Measurements from ENCODE around the gene ZCCHC7. TPM values are rescaled to one million over a fixed set of nuclear protein-coding genes. Genes with fewer than 3 reads are reported as not detected.

ZCCHC7 gene
- total RNA-seq, 1 donor from 2014 or later, result 25.1 TPM

DNA sequence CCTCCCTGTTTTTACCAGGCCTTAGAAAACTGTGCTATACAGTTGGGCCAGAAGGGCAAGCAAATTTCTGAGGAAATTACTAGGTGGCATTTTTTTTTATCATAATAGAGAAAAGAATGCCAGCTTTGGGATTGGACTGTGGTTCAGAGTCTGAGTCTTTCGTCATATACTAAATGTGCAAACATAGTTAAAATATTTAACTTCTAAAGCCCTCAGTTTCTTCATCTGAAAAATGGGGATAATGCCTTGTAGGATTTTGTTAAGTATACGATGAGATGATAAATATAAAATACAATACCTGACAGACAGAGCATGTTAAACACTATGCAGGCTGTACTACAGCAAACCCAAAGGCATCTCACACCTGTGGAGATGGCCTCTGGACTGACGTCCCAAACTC lies 214.9 kb downstream of the ZCCHC7 start:
- DNase-seq (ENCODE audit: low spot score in 2 of 2), result no peak
- H3K36me3 ChIP-seq, result no peaks in the 10 kb centered on the region
- TF ChIP-seq, protein P1, sequence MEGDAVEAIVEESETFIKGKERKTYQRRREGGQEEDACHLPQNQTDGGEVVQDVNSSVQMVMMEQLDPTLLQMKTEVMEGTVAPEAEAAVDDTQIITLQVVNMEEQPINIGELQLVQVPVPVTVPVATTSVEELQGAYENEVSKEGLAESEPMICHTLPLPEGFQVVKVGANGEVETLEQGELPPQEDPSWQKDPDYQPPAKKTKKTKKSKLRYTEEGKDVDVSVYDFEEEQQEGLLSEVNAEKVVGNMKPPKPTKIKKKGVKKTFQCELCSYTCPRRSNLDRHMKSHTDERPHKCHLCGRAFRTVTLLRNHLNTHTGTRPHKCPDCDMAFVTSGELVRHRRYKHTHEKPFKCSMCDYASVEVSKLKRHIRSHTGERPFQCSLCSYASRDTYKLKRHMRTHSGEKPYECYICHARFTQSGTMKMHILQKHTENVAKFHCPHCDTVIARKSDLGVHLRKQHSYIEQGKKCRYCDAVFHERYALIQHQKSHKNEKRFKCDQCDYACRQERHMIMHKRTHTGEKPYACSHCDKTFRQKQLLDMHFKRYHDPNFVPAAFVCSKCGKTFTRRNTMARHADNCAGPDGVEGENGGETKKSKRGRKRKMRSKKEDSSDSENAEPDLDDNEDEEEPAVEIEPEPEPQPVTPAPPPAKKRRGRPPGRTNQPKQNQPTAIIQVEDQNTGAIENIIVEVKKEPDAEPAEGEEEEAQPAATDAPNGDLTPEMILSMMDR (IDR thresholded peaks at IDR 0.05), result no peak
- no peaks in the 10 kb centered on the region for H3K27me3 ChIP-seq
- H3K27ac ChIP-seq, result no peak overlapping the region
- no peaks in the 10 kb centered on the region for H3K9me3 ChIP-seq
- no peak overlapping the region for H3K4me3 ChIP-seq
- intact Hi-C loops (cut with DNase I), result no loop called here
- H3K4me1 ChIP-seq, result no peaks in the 10 kb centered on the region

DNA sequence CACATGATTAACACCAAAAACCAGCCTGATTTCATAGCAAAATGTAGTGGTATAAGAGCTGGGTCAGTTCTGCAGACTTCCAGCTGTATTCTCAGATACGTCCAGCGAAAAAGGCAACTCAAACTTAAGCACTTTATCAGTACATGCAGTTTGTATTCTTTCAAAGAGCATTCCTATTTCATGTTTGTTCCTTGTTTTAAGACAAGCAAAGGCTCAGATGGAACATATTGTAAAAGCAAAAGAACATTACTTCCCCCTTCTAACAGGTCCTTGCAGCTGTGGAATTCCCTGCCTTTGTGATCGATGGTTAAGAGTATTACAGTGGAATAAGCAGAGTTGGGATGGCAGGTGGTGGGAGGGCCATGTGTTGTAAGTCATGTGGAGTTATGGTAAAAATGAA lies 215.8 kb downstream of the ZCCHC7 start:
- TF ChIP-seq, protein P1 (IDR thresholded peaks at IDR 0.05), result no peak
- Histone ChIP-seq H3K4me1 (no peaks in the 10 kb centered on the region), H3K4me3 (no peak overlapping the region), H3K9me3 (no peaks in the 10 kb centered on the region), H3K27ac (no peak overlapping the region), H3K27me3 (no peaks in the 10 kb centered on the region), H3K36me3 (no peaks in the 10 kb centered on the region)
- intact Hi-C loops (cut with DNase I), result no loop called here
- no peak for DNase-seq (ENCODE audit: low spot score in 2 of 2)

DNA sequence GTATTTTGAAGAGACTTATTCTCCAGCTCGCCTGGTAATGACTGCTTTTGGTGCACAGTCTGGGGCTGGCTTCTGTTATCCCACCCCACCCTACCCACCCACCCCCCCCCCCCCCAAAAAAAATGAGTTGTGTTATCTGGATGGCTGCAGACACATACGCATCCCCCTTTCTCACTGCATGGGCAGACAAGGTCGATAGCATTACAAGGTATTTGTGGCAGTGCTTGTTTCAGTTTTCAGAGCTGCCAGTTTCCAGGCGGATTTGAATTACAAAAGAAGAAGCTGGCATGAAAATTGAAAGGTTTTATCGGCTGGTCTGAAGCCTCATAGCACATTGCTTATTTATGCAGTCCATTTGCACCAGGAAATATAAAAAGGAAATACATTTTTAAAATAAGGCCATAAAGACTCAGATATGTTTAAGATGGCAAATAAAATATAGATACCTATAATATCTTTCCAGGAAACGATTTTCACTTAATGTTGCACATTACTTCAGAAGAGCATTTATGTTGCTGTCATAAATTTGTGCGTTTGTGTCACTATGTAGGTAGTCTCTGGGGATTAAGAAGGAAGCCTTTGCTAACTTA lies 217.0 kb downstream of the ZCCHC7 start:
- no peaks in the 10 kb centered on the region for H3K4me1 ChIP-seq
- H3K36me3 ChIP-seq, result no peaks in the 10 kb centered on the region
- H3K27me3 ChIP-seq, result no peaks in the 10 kb centered on the region
- intact Hi-C loops (cut with DNase I), result no loop called here
- H3K4me3 ChIP-seq, result no peak overlapping the region
- TF ChIP-seq, protein P1 (IDR thresholded peaks at IDR 0.05), result no peak
- no peaks in the 10 kb centered on the region for H3K9me3 ChIP-seq
- no peak for DNase-seq (ENCODE audit: low spot score in 2 of 2)
- no peak overlapping the region for H3K27ac ChIP-seq

DNA sequence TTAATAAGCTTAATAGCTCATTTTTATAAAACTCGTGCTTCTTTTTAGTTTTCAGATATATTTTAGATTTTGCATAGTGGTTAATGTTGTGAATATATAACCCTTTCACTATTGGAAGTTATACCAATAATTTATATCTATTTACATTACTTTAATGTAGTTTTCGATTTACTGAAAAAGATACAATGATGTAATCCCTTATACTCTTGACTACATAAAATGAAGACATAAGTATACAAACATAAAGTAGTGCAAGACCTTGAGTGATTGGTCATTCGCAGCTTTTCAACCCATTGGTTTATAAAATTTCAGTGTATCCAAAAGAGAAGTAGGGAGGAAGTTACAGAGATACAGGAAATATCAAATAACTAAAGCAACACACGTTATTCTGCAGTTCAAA lies 217.8 kb downstream of the ZCCHC7 start:
- no peak for DNase-seq (ENCODE audit: low spot score in 2 of 2)

DNA sequence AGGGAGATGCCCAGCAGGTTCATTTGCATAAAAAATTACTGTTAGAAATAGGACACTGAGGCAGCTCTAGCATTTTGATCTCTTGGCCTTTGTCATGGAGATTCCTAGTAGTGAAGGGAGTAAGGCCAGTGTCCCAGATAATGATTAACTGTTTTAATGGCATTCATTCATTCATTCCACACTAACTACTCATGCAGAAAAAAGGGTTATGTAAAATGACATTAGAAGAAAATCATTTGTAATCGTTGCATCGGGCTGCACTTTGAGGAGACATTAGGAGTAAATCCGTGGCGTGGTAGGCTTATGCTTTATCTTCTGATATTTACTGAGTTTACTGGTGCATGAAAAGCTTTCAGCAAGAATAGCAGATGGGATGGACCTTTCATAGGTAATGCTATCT lies 219.5 kb downstream of the ZCCHC7 start:
- intact Hi-C loops (cut with DNase I), result no loop called here
- no peak overlapping the region for H3K4me3 ChIP-seq
- H3K4me1 ChIP-seq, result no peaks in the 10 kb centered on the region
- H3K9me3 ChIP-seq, result no peaks in the 10 kb centered on the region
- H3K36me3 ChIP-seq, result no peaks in the 10 kb centered on the region
- H3K27me3 ChIP-seq, result no peaks in the 10 kb centered on the region
- no peak overlapping the region for H3K27ac ChIP-seq
- TF ChIP-seq, protein P1 (IDR thresholded peaks at IDR 0.05), result no peak
- no peak for DNase-seq (ENCODE audit: low spot score in 2 of 2)

More for the DNA sequence above, 217.8 kb downstream of the ZCCHC7 start:
- no peaks in the 10 kb centered on the region for H3K36me3 ChIP-seq
- intact Hi-C loops (cut with DNase I), result no loop called here
- no peaks in the 10 kb centered on the region for H3K27me3 ChIP-seq
- TF ChIP-seq, protein P1 (IDR thresholded peaks at IDR 0.05), result no peak
- H3K27ac ChIP-seq, result no peak overlapping the region
- no peak overlapping the region for H3K4me3 ChIP-seq
- no peaks in the 10 kb centered on the region for H3K4me1 ChIP-seq
- H3K9me3 ChIP-seq, result no peaks in the 10 kb centered on the region

DNA sequence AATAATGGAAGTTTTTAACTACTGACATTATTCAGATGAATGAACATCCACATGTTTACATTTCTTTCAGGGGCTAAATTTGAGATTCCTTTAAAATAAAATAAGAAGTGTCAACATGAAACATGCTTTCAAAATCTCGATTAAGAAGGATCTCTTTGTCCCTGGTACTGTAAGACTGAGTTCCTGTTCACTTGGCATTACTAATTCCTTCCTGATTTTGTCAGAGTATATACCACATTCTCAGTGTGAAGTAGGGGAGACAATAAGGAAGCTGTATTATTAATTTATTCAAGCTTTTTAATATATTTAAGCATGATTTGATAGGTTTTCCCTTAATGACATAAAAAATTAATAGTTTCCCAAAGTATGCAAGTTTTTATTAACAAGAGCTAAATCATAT lies 220.6 kb downstream of the ZCCHC7 start:
- intact Hi-C loops (cut with DNase I), result no loop called here
- Histone ChIP-seq H3K27me3 (no peaks in the 10 kb centered on the region), H3K9me3 (no peaks in the 10 kb centered on the region), H3K27ac (no peak overlapping the region), H3K4me3 (no peak overlapping the region), H3K4me1 (no peaks in the 10 kb centered on the region), H3K36me3 (no peaks in the 10 kb centered on the region)
- DNase-seq (ENCODE audit: low spot score in 2 of 2), result no peak
- TF ChIP-seq, protein P1 (IDR thresholded peaks at IDR 0.05), result no peak
